ENCODE measurements around the gene ADGRL1. TPM values are rescaled to one million over a fixed set of nuclear protein-coding genes. Genes with fewer than 3 reads are reported as not detected.
A peak's percentile ranks its signal among the peaks of the same experiment; 100 is the strongest.
"Not testable (repeated sequence)": the region's sequence is repeated elsewhere in the genome, so short reads cannot be mapped to it uniquely, and the experiment has no call there.

Gene ADGRL1
- polyA plus RNA-seq, 1 donor (not counting 4 experiments of a cell fraction or from before 2014, with no cell fraction given) = 3.2 TPM

DNA sequence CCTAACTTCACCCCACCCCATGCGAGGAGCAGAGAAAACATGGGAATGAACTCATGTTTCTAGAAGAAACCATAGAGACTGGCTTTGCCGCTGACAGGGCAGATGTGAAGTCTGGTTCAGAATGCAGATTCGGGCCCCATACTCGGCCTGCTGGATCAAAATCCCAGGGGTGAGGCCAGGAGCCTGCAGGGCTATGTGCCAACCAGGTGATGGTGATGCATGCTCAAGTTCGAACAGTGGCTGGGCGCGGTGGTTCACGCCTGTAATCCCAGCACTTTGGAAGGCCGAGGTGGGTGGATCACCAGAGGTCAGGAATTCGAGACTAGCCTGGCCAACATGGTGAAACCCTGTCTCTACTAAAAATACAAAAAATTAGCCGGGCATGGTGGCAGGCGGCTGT is 24.8 kb downstream of the ADGRL1 start:
- TF ChIP-seq, protein P1, sequence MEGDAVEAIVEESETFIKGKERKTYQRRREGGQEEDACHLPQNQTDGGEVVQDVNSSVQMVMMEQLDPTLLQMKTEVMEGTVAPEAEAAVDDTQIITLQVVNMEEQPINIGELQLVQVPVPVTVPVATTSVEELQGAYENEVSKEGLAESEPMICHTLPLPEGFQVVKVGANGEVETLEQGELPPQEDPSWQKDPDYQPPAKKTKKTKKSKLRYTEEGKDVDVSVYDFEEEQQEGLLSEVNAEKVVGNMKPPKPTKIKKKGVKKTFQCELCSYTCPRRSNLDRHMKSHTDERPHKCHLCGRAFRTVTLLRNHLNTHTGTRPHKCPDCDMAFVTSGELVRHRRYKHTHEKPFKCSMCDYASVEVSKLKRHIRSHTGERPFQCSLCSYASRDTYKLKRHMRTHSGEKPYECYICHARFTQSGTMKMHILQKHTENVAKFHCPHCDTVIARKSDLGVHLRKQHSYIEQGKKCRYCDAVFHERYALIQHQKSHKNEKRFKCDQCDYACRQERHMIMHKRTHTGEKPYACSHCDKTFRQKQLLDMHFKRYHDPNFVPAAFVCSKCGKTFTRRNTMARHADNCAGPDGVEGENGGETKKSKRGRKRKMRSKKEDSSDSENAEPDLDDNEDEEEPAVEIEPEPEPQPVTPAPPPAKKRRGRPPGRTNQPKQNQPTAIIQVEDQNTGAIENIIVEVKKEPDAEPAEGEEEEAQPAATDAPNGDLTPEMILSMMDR (optimal IDR thresholded peaks at IDR 0.05 in 1 of 3, IDR thresholded peaks at IDR 0.05 in 1 of 3, conservative IDR thresholded peaks at IDR 0.05 in 1 of 3; ENCODE audit: extremely low read depth in 1 of 3, insufficient read depth in 2 of 3, low read length in 3 of 3) = peak in 1 of 3 experiments; percentile 21
- H3K4me1 ChIP-seq (ENCODE audit: control insufficient read depth, extremely low read depth, insufficient read depth, low read length); dilution Hi-C loops (cut with MboI; ENCODE audit: extremely low pct_ligation_motif_present, low sequenced_read_pairs); H3K4me2 ChIP-seq (ENCODE audit: control insufficient read depth, extremely low read depth, insufficient read depth, low read depth, low read length); H3K27ac ChIP-seq (ENCODE audit: control insufficient read depth, insufficient read depth, low read length); H3K27me3 ChIP-seq (ENCODE audit: control insufficient read depth, extremely low read depth, insufficient read depth, low read length); H3K9ac ChIP-seq (ENCODE audit: control insufficient read depth, extremely low read depth, insufficient read depth, low read length); H3K9me1 ChIP-seq (ENCODE audit: control insufficient read depth, extremely low read depth, insufficient read depth, low read length); DNase-seq (ENCODE audit: low read depth, low spot score); H3K79me2 ChIP-seq (ENCODE audit: control insufficient read depth, insufficient read depth, low read length); FAIRE-seq; H3K4me3 ChIP-seq (ENCODE audit: control insufficient read depth in 2 of 3, extremely low read depth in 1 of 3, insufficient read depth in 2 of 3, low read depth in 1 of 3, low read length in 3 of 3); H3K36me3 ChIP-seq (ENCODE audit: control insufficient read depth in 2 of 2, extremely low read depth in 1 of 2, insufficient read depth in 2 of 2, low read length in 2 of 2); H4K20me1 ChIP-seq (ENCODE audit: control insufficient read depth, extremely low read depth, insufficient read depth, low read length); H2AFZ ChIP-seq (ENCODE audit: control insufficient read depth, low read length); H3K9me3 ChIP-seq (ENCODE audit: control insufficient read depth, low read depth, low read length): not testable (repeated sequence)

DNA sequence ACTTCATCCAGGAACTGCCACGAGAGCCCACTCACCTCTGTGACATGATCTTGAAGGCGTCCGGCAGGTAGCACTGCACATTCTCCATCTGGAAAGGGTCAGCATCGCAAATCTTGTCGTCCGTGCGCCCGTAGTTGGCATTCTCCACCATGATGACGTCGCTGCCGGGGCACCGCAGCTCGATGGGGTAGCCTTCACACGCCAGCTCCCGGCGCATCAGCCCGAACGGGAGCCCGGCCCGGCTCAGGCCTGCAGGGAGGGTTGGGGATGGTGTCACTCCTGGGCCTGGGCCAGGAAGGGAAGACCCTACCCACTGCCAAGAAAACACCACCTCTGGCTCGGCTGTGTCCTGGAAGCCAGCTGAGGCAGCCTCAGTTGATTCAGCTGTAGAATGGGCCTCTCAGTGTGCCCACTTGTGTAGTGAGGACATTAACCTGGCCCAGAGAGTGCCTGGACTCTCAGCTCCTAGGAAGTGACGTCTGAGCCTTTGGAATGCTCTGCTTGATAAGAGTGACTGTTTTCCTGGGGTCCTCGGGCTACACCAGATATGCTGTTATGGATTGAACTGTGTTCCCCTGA is 28.4 kb downstream of the ADGRL1 start:
- TF ChIP-seq EZH2 (IDR thresholded peaks at IDR 0.05; ENCODE audit: low read length) = no peak
- TF ChIP-seq, protein P1 (optimal IDR thresholded peaks at IDR 0.05 in 1 of 3, IDR thresholded peaks at IDR 0.05 in 1 of 3, conservative IDR thresholded peaks at IDR 0.05 in 1 of 3; ENCODE audit: extremely low read depth in 1 of 3, insufficient read depth in 2 of 3, low read length in 3 of 3) = no peak
- no peak overlapping the region for H2AFZ ChIP-seq (ENCODE audit: control insufficient read depth, low read length)
- no peak overlapping the region for H3K4me3 ChIP-seq (ENCODE audit: control insufficient read depth in 2 of 3, extremely low read depth in 1 of 3, insufficient read depth in 2 of 3, low read depth in 1 of 3, low read length in 3 of 3)
- FAIRE-seq (no peak), DNase-seq (ENCODE audit: low read depth, low spot score) (no peak)
- H3K4me1 ChIP-seq (ENCODE audit: control insufficient read depth, extremely low read depth, insufficient read depth, low read length) = peaks cover 3% of the 10 kb centered on the region
- H3K27me3 ChIP-seq (ENCODE audit: control insufficient read depth, extremely low read depth, insufficient read depth, low read length) = no peaks in the 10 kb centered on the region
- H4K20me1 ChIP-seq (ENCODE audit: control insufficient read depth, extremely low read depth, insufficient read depth, low read length) = no peaks in the 10 kb centered on the region
- H3K9me1 ChIP-seq (ENCODE audit: control insufficient read depth, extremely low read depth, insufficient read depth, low read length) = no peaks in the 10 kb centered on the region
- H3K36me3 ChIP-seq (ENCODE audit: control insufficient read depth in 2 of 2, extremely low read depth in 1 of 2, insufficient read depth in 2 of 2, low read length in 2 of 2) = no peaks in the 10 kb centered on the region
- no peak overlapping the region for H3K4me2 ChIP-seq (ENCODE audit: control insufficient read depth, extremely low read depth, insufficient read depth, low read depth, low read length)
- no peaks in the 10 kb centered on the region for H3K9me3 ChIP-seq (ENCODE audit: control insufficient read depth, low read depth, low read length)
- H3K27ac ChIP-seq (ENCODE audit: control insufficient read depth, insufficient read depth, low read length) = no peak overlapping the region
- H3K9ac ChIP-seq (ENCODE audit: control insufficient read depth, extremely low read depth, insufficient read depth, low read length) = no peak overlapping the region
- no peaks in the 10 kb centered on the region for H3K79me2 ChIP-seq (ENCODE audit: control insufficient read depth, insufficient read depth, low read length)
- dilution Hi-C loops (cut with MboI; ENCODE audit: extremely low pct_ligation_motif_present, low sequenced_read_pairs) = no loop called here
